HFF-Myc (cell line): ENCODE measurements around the gene HDGFL3.

Source experiments
- DNase-seq: peaks from one replicate; pipeline ENCODE4 v3.0.0-alpha.2; 2011; ENCODE audit warnings: low read depth; ENCODE audit errors: extremely low read depth
- H3K4me3 ChIP-seq: replicated peaks from 2 replicates; pipeline ENCODE4 v1.5.1; 2011; ENCODE audit warnings: low read depth, mild to moderate bottlenecking, control low read depth, low read length
- CTCF ChIP-seq: IDR thresholded peaks from 2 replicates; pipeline ENCODE4 v1.5.1; 2012; ENCODE audit warnings: mild to moderate bottlenecking, low read depth, low read length, control low read depth; ENCODE audit errors: missing control alignments

Gene HDGFL3

GRCh38 chr15:83207009-83207659, 489 bp downstream of the HDGFL3 start:
- TF ChIP-seq CTCF: no peak
- no peak for DNase-seq
- H3K4me3 ChIP-seq: peak overlapping the region; percentile 84

GRCh38 chr15:83206526-83207008, 1.1 kb downstream of the HDGFL3 start:
- peak overlapping the region; percentile 84 for H3K4me3 ChIP-seq
- TF ChIP-seq CTCF: no peak
- DNase-seq: no peak

GRCh38 chr15:83205725-83206324, 1.8 kb downstream of the HDGFL3 start:
- no peak for DNase-seq
- H3K4me3 ChIP-seq: peak overlapping the region; percentile 84
- no peak for TF ChIP-seq CTCF

GRCh38 chr15:83204697-83205096, 2.9 kb downstream of the HDGFL3 start:
- TF ChIP-seq CTCF: no peak
- no peak for DNase-seq
- peak overlapping the region; percentile 5; the same call in 1 of the 2 replicates for H3K4me3 ChIP-seq

- H3K4me3 ChIP-seq: no peak overlapping the region
Observed at GRCh38 chr15:83203543-83203942, 4.1 kb downstream of the HDGFL3 start.

GRCh38 chr15:83200589-83200988, 7.0 kb downstream of the HDGFL3 start:
- H3K4me3 ChIP-seq: no peak overlapping the region
- DNase-seq: no peak
- no peak for TF ChIP-seq CTCF

More at GRCh38 chr15:83203543-83203942, 4.1 kb downstream of the HDGFL3 start:
- no peak for DNase-seq
- no peak for TF ChIP-seq CTCF
